ENCODE measurements around the gene EHF.

Gene EHF

GRCh38 chr11:34696862-34697261 lies 76.0 kb downstream of the EHF start:
- no peak overlapping the region for H3K4me3 ChIP-seq (ENCODE audit: low read depth, low read length)
- DNase-seq (ENCODE audit: low read depth): no peak
- no peak for TF ChIP-seq CTCF (IDR thresholded peaks at IDR 0.05; ENCODE audit: control insufficient read depth, extremely low read depth, insufficient read depth)

DNA sequence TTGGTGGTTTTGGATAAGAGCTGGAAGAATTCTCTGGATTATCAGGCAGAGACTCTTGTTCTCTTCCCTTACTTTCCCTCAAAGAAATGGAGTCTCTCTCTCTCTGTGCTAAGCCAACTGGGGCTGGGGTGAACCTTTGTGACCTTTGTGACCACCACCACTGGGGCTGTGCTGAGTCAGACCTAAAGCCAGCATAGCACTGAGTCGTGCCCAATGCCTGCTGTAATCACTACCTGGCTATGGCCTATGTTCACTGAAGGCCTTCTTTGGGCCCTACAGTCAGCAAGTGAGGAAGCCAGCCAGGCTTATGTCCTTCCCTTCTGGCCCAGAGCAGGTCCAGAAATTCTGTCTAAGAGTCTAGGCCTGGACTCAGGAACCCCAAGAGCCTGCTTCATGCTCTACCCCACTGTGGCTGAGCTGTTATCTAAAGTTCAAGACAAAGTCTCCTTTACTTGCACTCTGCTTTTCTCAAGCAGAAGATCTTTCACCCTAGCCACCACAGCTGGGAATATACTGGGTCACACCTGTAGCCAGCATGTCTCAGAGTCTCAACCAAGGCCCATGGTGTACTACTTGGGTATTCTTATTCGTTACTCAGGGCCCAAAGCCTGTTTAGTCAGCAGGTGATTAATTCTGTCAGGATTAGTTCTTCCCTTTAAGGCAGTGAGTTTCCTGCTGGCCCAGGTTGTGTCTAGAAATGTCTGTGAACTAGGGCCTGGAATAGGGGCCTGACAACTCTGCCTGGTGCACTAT lies 86.0 kb downstream of the EHF start:
- H3K4me3 ChIP-seq (ENCODE audit: low read depth, low read length): no peak overlapping the region
- no peak for DNase-seq (ENCODE audit: low read depth)
- no peak for TF ChIP-seq CTCF (IDR thresholded peaks at IDR 0.05; ENCODE audit: control insufficient read depth, extremely low read depth, insufficient read depth)

- TF ChIP-seq CTCF (IDR thresholded peaks at IDR 0.05; ENCODE audit: control insufficient read depth, extremely low read depth, insufficient read depth): no peak
- no peak for DNase-seq (ENCODE audit: low read depth)
- H3K4me3 ChIP-seq (ENCODE audit: low read depth, low read length): no peak overlapping the region
Observed at GRCh38 chr11:34707462-34707840, 86.6 kb downstream of the EHF start.

Data from LNCaP clone FGC (cell line).